ENCODE results near the gene PODNL1.

PODNL1 gene

GRCh38 chr19:13908674-13909073, 29.5 kb downstream of the PODNL1 start:
- POLR2A ChIA-PET: interaction anchor here (0.7 kb wide), 1 partner anchor 975 kb away, joined by 3 read pairs; the partner anchor contains the start of gene FARSA
- Histone ChIP-seq H3K9me3 (ENCODE audit: control insufficient read depth, insufficient read depth, low read depth, low read length) (no peaks in the 10 kb centered on the region), H3K36me3 (ENCODE audit: control insufficient read depth in 2 of 2, insufficient read depth in 1 of 2, low read length in 2 of 2) (peaks cover 22 to 42% of the 10 kb centered on the region in 2 experiments; a peak in 2 of 3 replicates), H3K27ac (ENCODE audit: extremely low read depth, low read depth, low read length) (no peak overlapping the region), H3K4me3 (ENCODE audit: low read depth, low read length) (no peak overlapping the region), H3K4me1 (ENCODE audit: control insufficient read depth, insufficient read depth, low read length) (no peaks in the 10 kb centered on the region; the same call in 1 of the 2 replicates)
- CTCF ChIA-PET: interaction anchor here (0.5 kb wide), 1 partner anchor 517 kb away, joined by 3 read pairs; no protein-coding TSS in a partner anchor
- no peak for TF ChIP-seq ZNF354C (tag by site-specific recombination; IDR thresholded peaks at IDR 0.05; ENCODE audit: borderline replicate concordance, low read depth)
- no peak for TF ChIP-seq PRDM2 (tag by site-specific recombination; IDR thresholded peaks at IDR 0.05; ENCODE audit: borderline replicate concordance)
- TF ChIP-seq ZNF366 (tag by site-specific recombination; conservative IDR thresholded peaks at IDR 0.05): peak; percentile 91
- TF ChIP-seq SCRT2 (tag by site-specific recombination; IDR thresholded peaks at IDR 0.05): no peak
- 0 out of 2 replicates have a peak, but pooled peaks have one; percentile 20 for TF ChIP-seq ZNF449 (tag by site-specific recombination; IDR thresholded peaks at IDR 0.05)

GRCh38 chr19:13906910-13907309, 31.3 kb downstream of the PODNL1 start:
- peak overlapping the region; percentile 88 for H3K4me3 ChIP-seq (ENCODE audit: low read depth, low read length)
- H3K36me3 ChIP-seq (ENCODE audit: control insufficient read depth in 2 of 2, insufficient read depth in 1 of 2, low read length in 2 of 2): peaks cover 15 to 25% of the 10 kb centered on the region in 2 experiments; a peak in 2 of 3 replicates
- CTCF ChIA-PET: interaction anchor here (0.6 to 2.3 kb wide), 4 partner anchors 24 to 174 kb away, joined by 3 to 7 read pairs (median 4); no protein-coding TSS in a partner anchor
- POLR2A ChIA-PET: interaction anchor here (1.2 to 1.4 kb wide), 2 partner anchors 132 to 166 kb away, joined by 3 to 4 read pairs; partner anchors contain the start of gene MISP3
- H3K4me1 ChIP-seq (ENCODE audit: control insufficient read depth, insufficient read depth, low read length): no peaks in the 10 kb centered on the region; the same call in 1 of the 2 replicates
- H3K27ac ChIP-seq (ENCODE audit: extremely low read depth, low read depth, low read length): 0 out of 2 replicates have a peak overlapping the region, but pooled peaks have one; percentile 4
- H3K9me3 ChIP-seq (ENCODE audit: control insufficient read depth, insufficient read depth, low read depth, low read length): no peaks in the 10 kb centered on the region
- TF ChIP-seq ZNF777 (tag by site-specific recombination; IDR thresholded peaks at IDR 0.05; ENCODE audit: borderline replicate concordance): no peak

- ChIA-PET POLR2A (interaction anchor here (1.2 to 1.4 kb wide), 2 partner anchors 132 to 166 kb away, joined by 3 to 4 read pairs; partner anchors contain the start of gene MISP3), CTCF (interaction anchor here (1.2 to 2.3 kb wide), 2 partner anchors 27 kb away, joined by 4 to 7 read pairs; no protein-coding TSS in a partner anchor)
- TF ChIP-seq ZNF335 (tag by site-specific recombination; conservative IDR thresholded peaks at IDR 0.05): peak; percentile 52; the same call in 1 of the 2 replicates
- TF ChIP-seq ZNF302 (tag by site-specific recombination; IDR thresholded peaks at IDR 0.05; ENCODE audit: low read depth): no peak
- no peak for TF ChIP-seq ZBTB1 (tag by site-specific recombination; IDR thresholded peaks at IDR 0.05)
- TF ChIP-seq SCRT2 (tag by site-specific recombination; IDR thresholded peaks at IDR 0.05): peak; percentile 99
- TF ChIP-seq ZBTB20 (tag by site-specific recombination; IDR thresholded peaks at IDR 0.05): peak; percentile 18; the same call in 1 of the 2 replicates
- peak; percentile 97 for TF ChIP-seq SCRT1 (tag by site-specific recombination; IDR thresholded peaks at IDR 0.05; ENCODE audit: borderline replicate concordance)
- peak; percentile 23; the same call in 1 of the 2 replicates for TF ChIP-seq ZFP37 (tag by site-specific recombination; IDR thresholded peaks at IDR 0.05)
- TF ChIP-seq PATZ1 (tag by site-specific recombination; IDR thresholded peaks at IDR 0.05): peak; percentile 12; the same call in 1 of the 2 replicates
- no peak for TF ChIP-seq ATF2 (tag by site-specific recombination; IDR thresholded peaks at IDR 0.05; ENCODE audit: low read depth)
- no peak for TF ChIP-seq ZNF23 (tag by site-specific recombination; IDR thresholded peaks at IDR 0.05; ENCODE audit: borderline replicate concordance)
- peaks cover 15 to 24% of the 10 kb centered on the region in 2 experiments; a peak in 2 of 3 replicates for H3K36me3 ChIP-seq (ENCODE audit: control insufficient read depth in 2 of 2, insufficient read depth in 1 of 2, low read length in 2 of 2)
- H3K4me1 ChIP-seq (ENCODE audit: control insufficient read depth, insufficient read depth, low read length): no peaks in the 10 kb centered on the region; the same call in 1 of the 2 replicates
- H3K27ac ChIP-seq (ENCODE audit: extremely low read depth, low read depth, low read length): peak overlapping the region; percentile 70; the same call in 1 of the 2 replicates
- H3K9me3 ChIP-seq (ENCODE audit: control insufficient read depth, insufficient read depth, low read depth, low read length): no peaks in the 10 kb centered on the region
- H3K4me3 ChIP-seq (ENCODE audit: low read depth, low read length): peak overlapping the region; percentile 88
Measured at GRCh38 chr19:13906521-13906904, 31.7 kb downstream of the PODNL1 start.

All from HEK293 (cell line).